SIG-M5 treated with dmso at 0.1 percent for 504 hours (cell line): ENCODE results near the gene HSD3B7.
"Not testable (repeated sequence)": the region's sequence is repeated elsewhere in the genome, so short reads cannot be mapped to it uniquely, and the experiment has no call there.

Experiments used
- DNase-seq: peaks from one replicate; lab custom pipeline; 2025; ENCODE audit not compliant: unreplicated experiment; lab: John Stamatoyannopoulos, UW

The HSD3B7 gene

DNA sequence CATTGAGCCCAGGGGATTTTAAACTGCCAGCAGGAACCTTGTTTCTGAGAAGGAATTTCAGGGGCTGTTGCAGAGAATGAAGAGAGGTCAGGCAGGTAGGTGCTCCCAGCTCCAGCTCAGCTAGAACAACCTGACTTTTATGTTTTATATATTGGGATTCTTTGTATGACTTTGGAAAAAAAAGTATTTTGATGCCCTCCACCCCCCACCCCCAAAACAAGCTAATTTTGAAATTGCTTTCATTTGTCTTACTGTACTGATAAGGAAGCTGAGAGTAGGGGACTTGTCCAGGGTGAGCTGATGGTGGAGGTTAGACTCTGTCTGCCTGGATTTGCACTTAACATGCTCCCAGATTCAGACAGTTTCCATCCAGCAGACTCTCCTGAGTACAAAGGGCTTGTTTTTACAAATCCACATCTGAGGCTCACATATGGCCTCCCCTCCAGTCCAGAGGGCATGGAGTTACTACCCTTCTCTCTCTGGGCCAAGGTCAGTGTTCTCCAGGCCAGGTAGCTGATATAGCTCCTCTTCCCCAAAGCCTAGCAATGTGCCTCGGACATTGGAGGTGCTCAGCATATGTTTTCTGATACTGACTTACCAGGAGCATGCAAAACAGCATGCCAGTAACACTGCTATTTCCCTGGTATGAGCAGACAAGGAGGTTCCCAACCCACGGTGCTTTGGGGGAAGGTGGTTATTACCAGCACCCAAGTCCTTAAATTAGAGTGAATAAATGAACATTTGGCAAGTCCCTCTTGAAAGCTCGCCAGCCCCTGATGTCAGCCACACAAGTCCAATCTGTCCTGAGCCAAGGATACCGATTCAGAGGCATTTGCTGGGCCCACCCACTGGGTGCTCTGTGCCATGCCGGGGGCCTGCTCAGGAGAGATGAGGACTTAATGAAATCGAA is 14.1 kb downstream of the HSD3B7 start:
- no peak for DNase-seq

DNA sequence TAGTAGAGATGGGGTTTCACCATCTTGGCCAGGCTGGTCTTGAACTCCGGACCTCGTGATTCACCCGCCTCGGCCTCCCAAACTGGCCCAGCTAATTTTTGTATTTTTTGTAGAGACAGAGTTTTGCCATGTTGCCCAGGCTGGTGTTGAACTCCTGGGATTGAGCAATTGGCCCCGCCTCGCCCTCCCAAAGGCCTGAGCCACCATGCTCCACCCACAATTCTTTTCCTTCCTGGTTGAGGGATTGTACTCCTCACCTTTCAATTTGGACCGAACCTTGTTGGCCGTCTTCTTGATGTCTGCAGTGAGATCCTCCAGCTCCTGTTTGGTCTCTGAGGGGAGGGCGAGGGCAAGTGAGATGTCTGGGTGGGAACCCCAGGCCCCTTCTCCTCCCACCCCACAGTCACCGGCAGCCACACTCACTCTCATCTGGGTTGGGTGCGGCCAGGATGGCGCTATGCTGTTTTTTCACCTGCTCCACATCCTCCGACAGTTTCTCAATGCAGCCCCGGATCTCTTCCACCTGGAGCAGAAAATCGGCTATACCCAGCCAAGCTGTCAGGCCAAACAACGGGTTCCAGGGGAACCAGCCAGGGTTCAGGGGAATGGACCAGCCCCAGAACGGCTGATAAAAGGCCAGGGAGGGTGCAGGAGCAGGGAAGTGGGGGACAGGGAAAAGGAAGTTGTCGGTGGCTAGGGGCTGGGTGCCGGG is 15.8 kb downstream of the HSD3B7 start:
- no peak for DNase-seq

- no peak for DNase-seq
Measured at GRCh38 chr16:31001507-31002249, 16.7 kb downstream of the HSD3B7 start.

GRCh38 chr16:31002250-31002700 is 17.3 kb downstream of the HSD3B7 start:
- no peak for DNase-seq

DNA sequence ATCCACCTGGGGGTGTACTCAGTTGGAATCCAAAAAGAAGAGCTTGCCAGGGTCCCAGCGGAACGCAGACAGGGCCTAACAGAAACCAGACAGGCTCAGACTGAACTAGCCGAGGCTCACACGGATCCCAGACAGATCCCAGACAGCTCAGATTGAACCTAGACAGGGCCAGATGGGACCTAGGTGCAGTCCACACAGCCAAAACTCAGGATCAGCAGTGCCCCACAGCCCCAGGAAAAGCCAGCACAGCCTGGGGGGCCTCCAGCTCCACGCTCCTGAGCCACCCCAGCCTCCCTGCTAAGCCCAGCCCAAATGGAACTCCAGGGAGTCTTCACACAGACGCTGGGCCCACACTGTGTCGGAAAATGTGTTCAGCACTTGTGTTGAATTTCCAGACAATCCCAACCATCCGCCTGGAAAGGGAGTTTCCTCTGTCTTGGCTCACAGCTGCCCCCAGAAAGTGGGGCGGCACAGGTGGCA is 17.9 kb downstream of the HSD3B7 start:
- no peak for DNase-seq

DNA sequence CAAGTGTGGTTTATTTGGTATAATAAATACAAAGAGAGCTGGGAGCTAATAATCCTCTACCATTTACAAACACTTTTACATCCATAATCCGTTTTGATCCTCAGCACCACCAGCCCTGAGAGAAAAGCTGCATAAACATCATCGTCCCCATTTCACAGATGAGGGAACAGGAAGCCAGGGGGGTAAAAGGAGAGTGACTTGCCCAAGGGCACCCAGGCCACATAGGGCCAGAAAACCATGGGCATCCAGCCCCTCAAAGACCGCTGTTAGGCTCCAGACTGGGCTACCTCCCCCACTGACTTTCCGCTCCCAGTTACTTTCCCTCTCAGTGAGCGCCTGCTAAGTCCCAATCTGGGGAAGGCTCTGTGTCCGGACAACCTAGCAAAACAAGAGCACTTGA is 18.7 kb downstream of the HSD3B7 start:
- DNase-seq, result no peak

GRCh38 chr16:31004658-31005057 is 19.7 kb downstream of the HSD3B7 start:
- DNase-seq, result no peak

- DNase-seq, result no peak
Measured at GRCh38 chr16:31005350-31006085, 20.5 kb downstream of the HSD3B7 start.

GRCh38 chr16:31006086-31006385 is 21.0 kb downstream of the HSD3B7 start:
- DNase-seq, result no peak

GRCh38 chr16:31006589-31006988 is 21.6 kb downstream of the HSD3B7 start:
- DNase-seq, result no peak

GRCh38 chr16:31007684-31008083 is 22.7 kb downstream of the HSD3B7 start:
- no peak for DNase-seq

- no peak for DNase-seq
Measured at GRCh38 chr16:31008149-31008548, 23.1 kb downstream of the HSD3B7 start.

- no peak for DNase-seq
Measured at GRCh38 chr16:31008551-31008950, 23.5 kb downstream of the HSD3B7 start.

GRCh38 chr16:31009120-31009519 is 24.1 kb downstream of the HSD3B7 start:
- DNase-seq, result no peak

- DNase-seq, result no peak
Measured at GRCh38 chr16:31009894-31010584, 25.0 kb downstream of the HSD3B7 start.

GRCh38 chr16:31010585-31011325 is 25.7 kb downstream of the HSD3B7 start, which contains the start of gene STX1B:
STX1B (minus strand) TSS chr16:31010638; CDS start chr16:31010396, 242 bp downstream.
- no peak for DNase-seq

DNA sequence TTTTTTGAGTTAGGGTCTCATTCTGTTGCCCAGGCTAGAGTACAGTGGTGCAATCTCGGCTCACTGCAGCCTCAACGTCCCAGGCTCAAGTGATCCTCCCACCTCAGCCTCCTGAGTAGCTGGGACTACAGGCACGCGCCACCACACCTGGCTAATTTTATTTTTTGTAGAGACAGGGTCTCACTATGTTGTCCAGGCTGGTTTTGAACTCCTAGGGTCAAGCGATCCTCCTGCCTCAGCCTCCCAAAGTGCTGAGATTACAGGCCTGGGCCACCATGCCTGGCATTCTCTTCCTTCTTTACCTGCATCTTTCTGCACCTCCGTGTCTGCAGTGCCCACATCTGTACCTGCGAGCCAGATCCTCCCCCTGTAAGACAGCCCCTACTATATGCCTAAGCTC is 26.8 kb downstream of the HSD3B7 start:
- DNase-seq, result not testable (repeated sequence)

DNA sequence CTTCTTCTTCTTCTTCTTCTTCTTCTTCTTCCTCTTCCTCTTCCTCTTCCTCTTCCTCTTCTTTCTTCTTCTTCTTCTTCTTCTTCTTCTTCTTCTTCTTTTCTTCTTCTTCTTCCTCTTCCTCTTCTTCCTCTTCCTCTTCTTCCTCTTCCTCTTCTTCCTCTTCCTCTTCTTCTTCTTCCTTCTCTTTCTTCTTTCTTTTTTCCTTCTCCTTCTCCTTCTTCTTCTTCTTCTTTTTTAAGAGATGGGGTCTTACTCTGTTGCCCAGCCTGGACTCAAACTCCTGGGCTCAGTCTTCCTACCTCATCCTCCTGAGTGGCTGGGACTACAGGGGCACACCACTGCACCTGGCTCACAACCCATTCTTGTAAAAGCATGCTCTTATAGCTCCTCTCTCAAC is 28.3 kb downstream of the HSD3B7 start:
- DNase-seq, result not testable (repeated sequence)

DNA sequence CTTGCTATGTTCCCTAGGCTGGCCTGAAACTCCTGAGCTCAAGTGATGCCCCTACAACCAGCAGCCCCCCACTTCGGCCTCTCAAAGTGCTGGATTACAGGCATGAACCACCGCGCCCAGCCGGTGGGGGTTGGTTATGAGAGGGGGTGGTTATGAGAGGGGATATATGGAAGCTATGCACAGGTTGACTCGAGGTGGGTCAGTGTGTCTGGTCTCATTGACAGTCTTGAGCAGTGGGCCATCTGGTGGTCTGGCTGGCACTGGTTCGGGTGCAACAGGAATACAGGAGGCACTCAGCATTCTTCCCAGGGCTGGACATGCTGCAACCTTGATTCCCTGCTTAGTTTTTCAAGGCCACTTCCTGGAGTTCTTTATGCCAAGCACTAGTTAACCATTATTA is 31.0 kb downstream of the HSD3B7 start:
- no peak for DNase-seq
